NCI-H526 treated with DMSO at 0.1 percent for 48 hours (cell line): ENCODE data around the gene CASP6.

Experiments
- DNase-seq: peaks from one replicate; lab custom pipeline; 2025; lab: John Stamatoyannopoulos, UW

Gene CASP6

DNA sequence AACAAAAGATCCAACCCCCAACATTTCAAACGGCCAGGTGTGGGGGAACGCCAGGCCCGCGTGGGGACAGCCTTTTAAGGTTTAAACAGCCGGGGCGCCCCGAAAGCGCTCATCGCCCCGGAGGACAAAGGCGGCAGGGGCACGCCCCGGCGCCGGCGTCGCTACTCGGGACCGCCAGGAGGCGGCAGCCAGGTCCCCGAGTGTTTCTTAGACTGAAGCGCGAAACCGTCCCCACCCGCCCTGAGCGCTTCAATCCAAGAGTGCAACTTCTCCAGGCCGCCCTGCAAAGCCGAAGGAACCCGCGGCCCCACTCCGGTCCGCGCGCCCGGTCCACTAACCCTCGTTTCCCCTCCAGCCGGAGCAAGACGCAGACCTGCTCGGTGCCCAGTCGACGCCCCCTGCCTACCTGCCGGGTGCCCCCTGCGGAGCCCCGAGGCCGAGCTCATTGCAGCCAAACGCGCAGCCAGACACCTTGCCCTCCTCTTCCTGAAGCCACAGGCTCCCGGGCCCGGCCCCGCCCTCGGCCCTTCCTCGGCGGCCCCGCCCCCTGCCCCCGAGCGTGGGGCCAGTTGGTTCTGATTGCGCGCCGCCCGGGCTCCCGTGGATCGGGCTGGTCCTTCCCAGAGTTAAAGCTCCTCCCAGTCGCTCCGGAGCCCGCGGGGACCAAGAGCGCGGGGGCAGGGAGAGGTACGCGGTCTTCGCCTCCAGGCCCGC is at the start of gene CASP6:
CASP6 (minus strand) TSS at position 496 of the 714 bp plus-strand sequence; CDS start at position 446, 50 bp downstream.
- peak; percentile 80 for DNase-seq

GRCh38 chr4:109752525-109752924 is 49.3 kb upstream of the CASP6 start:
- no peak for DNase-seq

DNA sequence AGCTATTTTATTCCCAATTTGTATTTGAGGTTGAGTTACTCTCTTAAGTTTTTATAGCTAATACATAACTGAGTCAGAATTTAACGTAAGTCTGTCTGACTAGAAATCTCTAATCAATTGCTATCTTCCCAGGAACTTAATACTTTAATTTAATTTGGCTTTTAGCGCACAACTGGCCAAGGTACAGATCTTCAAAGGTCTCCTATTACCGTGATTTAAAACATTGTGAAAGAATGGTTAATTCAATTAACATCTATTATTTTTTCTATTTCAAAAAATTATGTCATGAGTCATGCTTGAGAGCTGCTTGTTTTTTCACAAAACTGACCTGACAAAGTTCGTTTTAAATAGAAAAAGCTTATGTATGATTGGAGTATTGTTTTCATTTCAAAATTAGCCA is 48.6 kb upstream of the CASP6 start:
- DNase-seq: no peak

- DNase-seq: no peak
Observed at GRCh38 chr4:109750652-109751244, 47.5 kb upstream of the CASP6 start.

- no peak for DNase-seq
Observed at GRCh38 chr4:109749388-109750082, 46.3 kb upstream of the CASP6 start.

DNA sequence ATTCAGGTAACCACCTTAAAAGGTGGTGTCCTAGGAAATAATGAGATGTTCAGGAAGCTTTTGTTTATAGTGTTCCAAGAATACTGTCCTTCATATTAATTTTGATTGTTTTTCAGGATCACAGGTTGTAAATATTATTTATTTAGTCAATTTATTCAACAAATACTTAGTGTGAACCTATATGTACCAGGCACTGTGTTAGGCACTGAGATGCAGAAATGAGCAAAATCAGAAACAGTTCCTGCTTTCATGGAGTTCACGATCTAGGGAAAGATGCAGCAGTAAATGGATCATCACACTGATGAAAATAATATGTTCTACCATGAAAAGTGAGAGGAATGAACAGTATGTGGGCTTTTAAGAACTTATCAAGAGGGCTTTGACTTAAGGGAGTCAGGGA is 44.9 kb upstream of the CASP6 start:
- no peak for DNase-seq

DNA sequence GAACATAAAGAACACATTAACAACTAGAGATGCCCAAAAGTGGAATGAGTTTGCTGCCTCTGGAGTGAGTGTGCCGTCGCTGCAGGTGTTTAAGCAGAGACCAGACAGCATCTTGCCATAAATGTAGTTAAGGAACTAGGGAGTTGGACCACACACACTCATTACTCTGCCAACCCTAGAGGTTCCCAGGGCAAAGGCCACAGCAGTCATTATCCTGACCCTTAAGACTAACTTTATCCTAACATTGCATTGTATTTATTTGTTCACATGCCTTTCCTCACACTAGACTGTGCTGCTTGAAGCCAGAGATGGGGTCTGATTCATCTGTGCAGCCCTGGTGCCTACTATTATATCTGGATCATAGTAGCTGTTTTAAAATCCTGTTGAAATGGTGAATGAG is 43.5 kb upstream of the CASP6 start:
- DNase-seq: no peak

GRCh38 chr4:109745830-109746229 is 42.6 kb upstream of the CASP6 start:
- no peak for DNase-seq

- DNase-seq: no peak
Observed at GRCh38 chr4:109739547-109739946, 36.3 kb upstream of the CASP6 start.

DNA sequence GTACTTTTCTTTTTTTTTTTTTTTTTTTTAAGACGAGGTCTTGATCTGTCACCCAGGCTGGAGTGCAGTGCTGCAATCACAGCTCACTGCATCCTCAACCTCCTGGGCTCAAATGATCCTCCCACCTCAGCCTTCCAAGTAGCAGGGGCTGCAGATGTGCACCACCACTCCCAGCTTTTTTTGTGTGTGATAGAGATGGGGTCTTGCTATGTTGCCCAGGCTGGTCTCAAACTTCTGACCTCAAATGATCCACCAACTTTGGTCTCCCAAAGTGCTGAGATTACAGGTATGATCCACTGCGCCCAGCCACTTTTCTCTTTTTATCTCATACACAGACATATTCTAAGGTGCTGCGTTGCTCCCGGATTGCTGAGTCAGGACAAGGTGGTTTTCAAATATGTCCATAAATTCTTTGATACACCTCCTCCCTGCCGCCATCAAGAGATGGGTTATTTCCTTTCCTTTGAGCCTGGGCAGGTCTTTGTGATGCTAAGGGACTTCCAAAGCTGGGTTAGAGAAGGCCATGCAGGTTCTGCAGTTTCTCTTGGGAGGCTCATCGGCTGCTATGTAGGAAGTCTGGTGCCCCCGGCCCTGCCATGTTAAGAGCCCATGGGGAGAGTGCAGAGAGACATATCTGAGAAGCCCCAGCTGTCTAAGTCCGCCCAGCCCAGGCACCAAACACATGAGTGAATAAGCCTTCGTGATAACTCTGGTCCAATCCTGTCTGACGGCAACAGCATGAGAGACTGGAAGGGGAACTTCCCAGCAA is 35.0 kb upstream of the CASP6 start:
- no peak for DNase-seq

- no peak for DNase-seq
Observed at GRCh38 chr4:109735566-109736365, 32.5 kb upstream of the CASP6 start.

DNA sequence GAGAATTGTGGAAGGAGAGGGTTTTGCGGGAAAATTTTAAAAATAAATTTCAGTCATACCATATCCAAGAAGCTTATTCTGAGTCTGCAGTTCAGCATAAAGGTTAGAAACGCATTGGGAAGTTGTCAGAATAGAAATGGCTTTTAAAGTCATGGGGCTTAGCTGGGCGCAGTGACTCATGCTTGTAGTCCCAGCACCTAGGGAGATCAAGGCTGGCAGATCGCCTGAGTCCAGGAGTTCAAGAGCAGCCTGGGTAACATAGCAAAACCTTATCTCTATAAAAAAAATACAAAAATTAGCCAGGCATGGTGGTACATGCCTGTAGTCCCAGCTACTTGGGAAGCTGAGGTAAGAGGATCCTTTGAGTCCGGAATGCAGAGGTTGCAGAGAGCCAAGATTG is 30.5 kb upstream of the CASP6 start:
- no peak for DNase-seq

- no peak for DNase-seq
Observed at GRCh38 chr4:109730619-109731545, 27.6 kb upstream of the CASP6 start.

- DNase-seq: peak; percentile 82
Observed at GRCh38 chr4:109729718-109730618, 26.7 kb upstream of the CASP6 start, which contains the start of gene PLA2G12A. Gene PLA2G12A, minus strand, starts transcription at chr4:109730070. Its CDS starts 261 bp downstream, at chr4:109729809.

GRCh38 chr4:109729117-109729717 is 26.0 kb upstream of the CASP6 start:
- peak; percentile 48 for DNase-seq

DNA sequence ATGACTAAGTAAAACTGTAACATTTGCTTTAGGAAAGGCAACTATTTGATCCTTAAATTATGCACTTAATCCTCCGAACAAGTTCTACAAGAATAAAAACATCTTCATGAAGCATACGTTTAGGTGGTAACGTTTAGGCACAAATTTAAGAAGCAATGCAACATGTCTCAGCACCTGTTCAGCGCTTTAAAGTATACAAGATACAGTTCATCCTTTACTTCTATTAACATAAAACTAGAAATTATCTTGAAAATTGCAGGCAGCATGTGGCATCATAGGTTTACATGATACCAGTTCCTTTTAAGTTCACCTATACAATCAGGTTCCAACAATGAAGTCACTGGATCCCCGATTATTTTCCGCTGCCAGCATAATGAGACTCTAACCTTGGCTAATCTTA is 25.1 kb upstream of the CASP6 start:
- DNase-seq: peak; percentile 25

DNA sequence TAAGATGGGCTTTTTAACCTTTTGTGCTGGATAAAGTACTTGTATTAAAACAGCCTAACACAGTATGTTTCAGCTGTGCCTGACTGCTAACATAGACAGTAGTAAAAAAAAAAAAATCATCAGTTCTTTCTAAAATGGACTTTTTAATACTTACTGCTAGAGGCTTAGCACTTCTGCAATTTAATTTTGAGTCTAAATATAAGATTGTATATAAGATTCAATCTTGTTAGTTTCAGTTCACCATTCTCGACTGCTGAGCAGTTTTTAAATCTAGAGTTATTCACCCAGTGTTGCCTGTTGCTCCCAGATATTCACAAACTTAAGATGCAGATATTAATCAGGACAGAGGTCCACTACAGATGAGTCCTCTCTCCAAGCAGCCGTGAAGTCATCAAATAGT is 19.9 kb upstream of the CASP6 start:
- DNase-seq: no peak

- DNase-seq: no peak
Observed at GRCh38 chr4:109722357-109722756, 19.1 kb upstream of the CASP6 start.

- no peak for DNase-seq
Observed at GRCh38 chr4:109721033-109721432, 17.8 kb upstream of the CASP6 start.
